ENCODE measurements around the gene PNISR.

PNISR gene

GRCh38 chr6:99467509-99468106 is 42.5 kb upstream of the PNISR start:
- no peak for TF ChIP-seq YY1 (IDR thresholded peaks at IDR 0.05; ENCODE audit: low read depth)
- TF ChIP-seq RAD21 (IDR thresholded peaks at IDR 0.05; ENCODE audit: low read depth), result peak; percentile 61
- TF ChIP-seq USF1 (IDR thresholded peaks at IDR 0.05), result no peak

- TF ChIP-seq ZBTB7A (IDR thresholded peaks at IDR 0.05; ENCODE audit: low read depth), result no peak
- no peak for TF ChIP-seq MAX (IDR thresholded peaks at IDR 0.05)
- TF ChIP-seq EP300 (IDR thresholded peaks at IDR 0.05; ENCODE audit: borderline replicate concordance), result no peak
- no peak for TF ChIP-seq REST (IDR thresholded peaks at IDR 0.05; ENCODE audit: low read depth)
- TF ChIP-seq CREB1 (IDR thresholded peaks at IDR 0.05; ENCODE audit: low read depth), result no peak
- TF ChIP-seq YY1 (IDR thresholded peaks at IDR 0.05; ENCODE audit: low read depth), result no peak
- no peak for TF ChIP-seq TAF1 (IDR thresholded peaks at IDR 0.05; ENCODE audit: low read depth)
- TF ChIP-seq USF1 (IDR thresholded peaks at IDR 0.05), result no peak
- TF ChIP-seq TEAD4 (IDR thresholded peaks at IDR 0.05), result no peak
- TF ChIP-seq EGR1 (IDR thresholded peaks at IDR 0.05), result no peak
- TF ChIP-seq CEBPB (IDR thresholded peaks at IDR 0.05), result no peak
- TF ChIP-seq FOXM1 (IDR thresholded peaks at IDR 0.05; ENCODE audit: borderline replicate concordance, low read depth), result no peak
- no peak for TF ChIP-seq TCF12 (IDR thresholded peaks at IDR 0.05; ENCODE audit: low read depth)
- TF ChIP-seq RAD21 (IDR thresholded peaks at IDR 0.05; ENCODE audit: low read depth), result no peak
- TF ChIP-seq NFIC (IDR thresholded peaks at IDR 0.05), result no peak
Observed at GRCh38 chr6:99458319-99458718, 33.2 kb upstream of the PNISR start.

- TF ChIP-seq EP300 (IDR thresholded peaks at IDR 0.05; ENCODE audit: borderline replicate concordance) (no peak), USF1 (IDR thresholded peaks at IDR 0.05) (no peak), CREB1 (IDR thresholded peaks at IDR 0.05; ENCODE audit: low read depth) (no peak), REST (IDR thresholded peaks at IDR 0.05; ENCODE audit: low read depth) (no peak), CEBPB (IDR thresholded peaks at IDR 0.05) (no peak), TCF12 (IDR thresholded peaks at IDR 0.05; ENCODE audit: low read depth) (no peak), NFIC (IDR thresholded peaks at IDR 0.05) (no peak), YY1 (IDR thresholded peaks at IDR 0.05; ENCODE audit: low read depth) (no peak), ZBTB7A (IDR thresholded peaks at IDR 0.05; ENCODE audit: low read depth) (no peak), MAX (IDR thresholded peaks at IDR 0.05) (no peak), RAD21 (IDR thresholded peaks at IDR 0.05; ENCODE audit: low read depth) (no peak), FOXM1 (IDR thresholded peaks at IDR 0.05; ENCODE audit: borderline replicate concordance, low read depth) (no peak), TAF1 (IDR thresholded peaks at IDR 0.05; ENCODE audit: low read depth) (no peak), TEAD4 (IDR thresholded peaks at IDR 0.05) (no peak), EGR1 (IDR thresholded peaks at IDR 0.05) (no peak)
Observed at GRCh38 chr6:99446076-99446475, 21.0 kb upstream of the PNISR start.

- TF ChIP-seq TCF12 (IDR thresholded peaks at IDR 0.05; ENCODE audit: low read depth) (no peak), TAF1 (IDR thresholded peaks at IDR 0.05; ENCODE audit: low read depth) (no peak), REST (IDR thresholded peaks at IDR 0.05; ENCODE audit: low read depth) (no peak), NFIC (IDR thresholded peaks at IDR 0.05) (no peak), ZBTB7A (IDR thresholded peaks at IDR 0.05; ENCODE audit: low read depth) (no peak), EP300 (IDR thresholded peaks at IDR 0.05; ENCODE audit: borderline replicate concordance) (no peak)
Observed at GRCh38 chr6:99434702-99435530, 9.8 kb upstream of the PNISR start.

Measured in Ishikawa (cell line).